Activated CD4-positive, alpha-beta memory T cell treated with anti-CD3 and anti-CD28 coated beads for 36 hours (primary cell): Measurements from ENCODE around the gene LRRC25. TPM values are rescaled to one million over a fixed set of nuclear protein-coding genes. Genes with fewer than 3 reads are reported as not detected.
"Not testable (repeated sequence)": the region's sequence is repeated elsewhere in the genome, so short reads cannot be mapped to it uniquely, and the experiment has no call there.

ENCODE experiments used
- CTCF ChIA-PET: fragments of 350-600 bp; sonication (Branson Sonifier 250); formaldehyde crosslinking; loops from one replicate; lab custom pipeline; 2021; ENCODE audit warnings: antibody characterized with exemption, inconsistent platforms; lab: Charles Lee
- POLR2A ChIA-PET: fragments of 350-600 bp; sonication (Branson Sonifier 250); formaldehyde crosslinking; loops from one replicate; lab custom pipeline; 2021; ENCODE audit warnings: antibody characterized with exemption; lab: Charles Lee
- DNase-seq: peaks from one replicate; pipeline ENCODE4 v3.0.0-alpha.2; 2020
- H3K27ac Mint-ChIP-seq: one replicate; pipeline ENCODE4 v1.8.0; 2021; ENCODE audit warnings: mixed read lengths
- H3K27me3 Mint-ChIP-seq: one replicate; pipeline ENCODE4 v1.8.0; 2021; ENCODE audit warnings: mixed read lengths
- H3K36me3 Mint-ChIP-seq: one replicate; pipeline ENCODE4 v1.8.0; 2021; ENCODE audit warnings: mixed read lengths
- H3K4me1 Mint-ChIP-seq: one replicate; pipeline ENCODE4 v1.8.0; 2021; ENCODE audit warnings: low read depth, mixed read lengths
- H3K4me3 Mint-ChIP-seq: one replicate; pipeline ENCODE4 v1.8.0; 2021; ENCODE audit warnings: mild to moderate bottlenecking, mixed read lengths
- H3K9me3 Mint-ChIP-seq: one replicate; pipeline ENCODE4 v1.8.0; 2021; ENCODE audit warnings: mixed read lengths
- intact Hi-C: fragments of 100-400 bp; cut with micrococcal nuclease; formaldehyde crosslinking; loops from one replicate; pipeline ENCODE4 v1.15.1; 2023
- total RNA-seq, 2 experiments: library from RNA; stranded (reverse); gene quantifications; one replicate each; pipeline ENCODE4 v1.2.3, GENCODE V29; 2021

The LRRC25 gene
- total RNA-seq, 2 experiments from 2014 or later, result not detected

DNA sequence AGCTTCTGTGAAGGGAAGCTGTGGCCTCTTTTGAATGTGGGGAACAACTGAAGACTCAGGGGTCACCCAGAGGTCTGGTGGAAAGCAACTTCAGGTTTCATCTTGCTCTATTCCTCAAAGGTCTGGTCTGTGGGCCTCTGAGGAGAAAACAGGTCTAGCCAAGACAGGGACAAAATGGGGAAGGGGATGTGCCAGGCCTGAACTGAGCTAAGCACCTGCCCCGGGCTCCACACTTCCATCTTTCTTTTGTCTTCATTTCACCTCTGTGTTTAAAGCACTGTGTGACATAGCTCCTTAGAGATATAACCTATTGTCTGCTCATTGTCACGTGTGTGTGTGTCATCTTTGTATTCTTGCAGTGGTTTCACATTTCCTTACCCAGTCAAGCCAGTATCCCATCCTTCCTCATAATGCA, 31.4 kb downstream of the LRRC25 start:
- CTCF ChIA-PET, result interaction anchor here (0.7 to 1.7 kb wide), 3 partner anchors 20 to 428 kb away, joined by 3 read pairs; partner anchors contain the start of gene GDF15

DNA sequence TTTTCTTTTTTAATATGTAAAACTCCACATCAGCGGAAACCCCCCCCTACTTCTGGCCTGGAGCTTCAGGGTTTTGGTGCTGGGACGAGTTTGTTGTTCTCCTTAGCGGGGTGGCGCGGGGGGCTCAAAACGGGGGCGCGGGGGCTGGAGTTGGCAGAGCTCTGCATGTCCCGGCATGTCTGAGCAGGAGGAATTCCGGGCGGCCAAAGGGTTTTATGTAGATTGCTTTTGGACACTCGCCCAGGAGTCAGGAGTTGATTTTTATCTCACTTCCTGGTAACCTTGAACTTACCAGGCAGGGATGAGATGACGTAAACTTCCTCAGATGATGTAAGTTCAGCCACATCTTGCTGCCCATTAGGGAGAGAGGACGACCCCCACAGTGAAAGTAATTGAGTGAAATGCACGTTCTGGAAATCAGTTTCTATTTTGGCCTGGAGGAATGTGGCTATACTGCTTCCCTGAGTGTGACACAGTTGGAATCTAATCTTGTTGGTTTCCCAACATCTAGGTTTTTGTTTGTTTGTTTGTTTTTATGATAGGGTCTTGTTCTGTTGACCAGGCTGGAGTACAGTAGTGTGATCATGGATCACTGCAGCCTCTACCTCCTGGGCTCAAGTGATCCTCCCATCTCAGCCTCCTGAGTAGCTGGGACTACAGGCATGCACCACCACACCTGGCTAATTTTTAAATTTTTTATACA, 32.4 kb downstream of the LRRC25 start:
- Mint-ChIP-seq H3K36me3 (peaks cover 26% of the 10 kb centered on the region), H3K9me3 (no peaks in the 10 kb centered on the region), H3K27me3 (no peaks in the 10 kb centered on the region), H3K4me1 (peaks cover 2% of the 10 kb centered on the region), H3K27ac (no peak overlapping the region), H3K4me3 (no peak overlapping the region)
- intact Hi-C loops, result no loop called here
- no peak for DNase-seq
- ChIA-PET CTCF (interaction anchor here (0.7 to 1.7 kb wide), 3 partner anchors 21 to 154 kb away, joined by 3 read pairs; partner anchors contain the start of gene GDF15), POLR2A (no interaction called here)

More for the DNA sequence above, 31.4 kb downstream of the LRRC25 start:
- no peak overlapping the region for H3K4me3 Mint-ChIP-seq
- H3K4me1 Mint-ChIP-seq, result peaks cover 2% of the 10 kb centered on the region
- DNase-seq, result no peak
- H3K27ac Mint-ChIP-seq, result no peak overlapping the region
- no peaks in the 10 kb centered on the region for H3K9me3 Mint-ChIP-seq
- POLR2A ChIA-PET, result no interaction called here
- no peaks in the 10 kb centered on the region for H3K27me3 Mint-ChIP-seq
- intact Hi-C loops, result no loop called here
- peaks cover 26% of the 10 kb centered on the region for H3K36me3 Mint-ChIP-seq

DNA sequence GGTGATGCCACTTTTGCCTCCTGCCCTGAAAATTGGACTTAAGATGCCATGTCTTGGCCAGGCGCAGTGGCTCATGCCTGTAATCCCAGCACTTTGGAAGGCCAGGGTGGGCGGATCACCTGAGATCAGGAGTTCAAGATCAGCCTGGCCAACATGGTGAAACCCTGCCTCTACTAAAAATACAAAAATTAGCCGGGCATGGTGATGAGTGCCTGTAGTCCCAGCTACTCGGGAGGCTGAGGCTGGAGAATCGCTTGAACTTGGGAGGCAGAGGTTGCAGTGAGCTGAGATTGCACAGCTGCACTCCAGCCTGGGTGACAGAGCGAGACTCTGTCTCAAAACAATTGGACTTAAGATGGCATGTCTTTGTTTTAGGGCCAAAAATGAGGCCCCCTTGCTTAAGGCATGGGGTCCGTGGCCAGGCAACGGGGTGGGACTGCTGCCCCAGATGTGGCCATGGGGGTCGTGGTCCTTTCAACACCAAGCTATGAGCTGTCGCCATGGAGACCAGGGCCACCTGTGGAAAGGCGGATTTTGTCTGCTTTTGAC, 33.1 kb downstream of the LRRC25 start:
- H3K27ac Mint-ChIP-seq, intact Hi-C loops, H3K9me3 Mint-ChIP-seq, H3K4me1 Mint-ChIP-seq, POLR2A ChIA-PET, H3K4me3 Mint-ChIP-seq, DNase-seq, H3K27me3 Mint-ChIP-seq: not testable (repeated sequence)
- CTCF ChIA-PET, result interaction anchor here (1.2 kb wide), 1 partner anchor 24 kb away, joined by 3 read pairs; no protein-coding TSS in a partner anchor
- H3K36me3 Mint-ChIP-seq, result peaks cover 33% of the 10 kb centered on the region

DNA sequence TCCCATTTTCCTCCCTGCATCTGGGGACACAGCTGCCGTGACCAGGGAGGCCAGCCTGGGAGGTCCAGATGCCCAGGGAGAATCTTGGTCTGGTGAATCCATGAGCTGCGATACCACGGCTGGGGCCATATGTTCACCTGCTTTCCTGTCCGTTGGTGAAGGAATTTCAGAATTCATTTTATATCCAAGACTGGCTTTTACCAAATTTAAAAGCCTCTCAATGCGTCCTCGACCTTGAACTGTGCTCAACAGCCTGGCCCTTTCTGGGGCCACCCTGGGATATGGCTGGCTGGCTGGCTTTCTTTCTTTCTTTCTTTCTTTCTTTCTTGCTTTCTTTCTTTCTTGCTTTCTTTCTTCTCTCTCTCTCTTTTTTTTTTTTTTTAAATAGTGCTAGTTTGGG, 33.6 kb downstream of the LRRC25 start:
- no peaks in the 10 kb centered on the region for H3K9me3 Mint-ChIP-seq
- DNase-seq, result no peak
- POLR2A ChIA-PET, result no interaction called here
- H3K4me1 Mint-ChIP-seq, result peaks cover 2% of the 10 kb centered on the region
- intact Hi-C loops, result no loop called here
- no peaks in the 10 kb centered on the region for H3K27me3 Mint-ChIP-seq
- no peak overlapping the region for H3K27ac Mint-ChIP-seq
- H3K36me3 Mint-ChIP-seq, result peaks cover 35% of the 10 kb centered on the region
- CTCF ChIA-PET, result no interaction called here
- H3K4me3 Mint-ChIP-seq, result no peak overlapping the region

DNA sequence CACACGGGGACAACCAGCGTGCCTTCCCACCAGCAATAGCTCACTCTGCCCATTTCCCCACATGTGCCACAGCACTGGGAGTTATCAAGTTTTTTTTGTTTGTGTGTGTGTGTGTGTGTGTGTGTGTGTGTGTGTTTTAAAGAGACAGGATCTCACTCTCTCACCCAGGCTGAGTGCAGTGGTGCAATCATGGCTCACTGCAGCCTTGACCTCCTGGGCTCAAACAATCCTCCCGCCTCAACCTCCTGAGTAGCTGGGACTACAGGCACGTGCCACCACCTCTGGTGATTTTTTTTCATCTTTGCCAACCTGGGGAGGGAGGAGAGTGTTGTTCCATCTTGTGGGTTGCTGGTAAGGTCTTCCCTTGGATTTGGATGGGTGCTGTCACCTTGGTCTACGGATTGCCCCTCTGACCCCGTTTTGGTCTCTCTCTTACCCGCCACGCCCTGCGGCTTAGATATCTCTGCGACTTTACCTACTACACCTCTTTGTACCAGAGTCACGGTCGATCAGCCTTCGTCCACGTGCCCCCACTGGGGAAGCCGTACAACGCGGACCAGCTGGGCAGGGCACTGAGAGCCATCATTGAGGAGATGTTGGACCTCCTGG, 34.4 kb downstream of the LRRC25 start:
- Mint-ChIP-seq H3K27me3 (no peaks in the 10 kb centered on the region), H3K36me3 (peaks cover 38% of the 10 kb centered on the region), H3K4me1 (peaks cover 2% of the 10 kb centered on the region), H3K4me3 (no peak overlapping the region), H3K9me3 (no peaks in the 10 kb centered on the region), H3K27ac (no peak overlapping the region)
- POLR2A ChIA-PET, result interaction anchor here (0.6 kb wide), 1 partner anchor 9 kb away, joined by 3 read pairs; no protein-coding TSS in a partner anchor
- no peak for DNase-seq
- intact Hi-C loops, result no loop called here
- CTCF ChIA-PET, result interaction anchor here (0.8 kb wide), 1 partner anchor 48 kb away, joined by 3 read pairs; no protein-coding TSS in a partner anchor

DNA sequence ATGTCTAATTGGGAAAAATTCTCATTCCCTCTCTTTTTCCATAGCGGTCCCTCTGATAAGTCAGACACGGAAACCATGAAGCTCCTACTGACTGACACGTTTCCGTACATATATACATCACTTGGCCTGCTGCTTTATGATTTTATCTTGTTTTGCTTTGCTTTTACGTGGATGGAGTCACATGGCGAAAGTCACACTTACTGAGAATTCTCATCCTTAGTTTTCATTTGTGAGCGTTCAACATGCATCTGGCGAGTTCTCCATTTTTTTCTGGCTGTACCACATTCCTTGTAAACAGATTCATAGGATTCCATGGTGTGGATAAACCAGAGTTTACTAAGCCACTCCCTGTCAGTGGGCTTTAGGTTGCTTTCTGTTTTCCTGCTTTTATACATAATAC, 35.8 kb downstream of the LRRC25 start:
- peaks cover 2% of the 10 kb centered on the region for H3K4me1 Mint-ChIP-seq
- H3K4me3 Mint-ChIP-seq, result no peak overlapping the region
- no peak for DNase-seq
- no peaks in the 10 kb centered on the region for H3K9me3 Mint-ChIP-seq
- ChIA-PET POLR2A (no interaction called here), CTCF (interaction anchor here (1.6 kb wide), 1 partner anchor 24 kb away, joined by 3 read pairs; the partner anchor contains the start of gene GDF15)
- peaks cover 48% of the 10 kb centered on the region for H3K36me3 Mint-ChIP-seq
- H3K27me3 Mint-ChIP-seq, result no peaks in the 10 kb centered on the region
- intact Hi-C loops, result no loop called here
- no peak overlapping the region for H3K27ac Mint-ChIP-seq

DNA sequence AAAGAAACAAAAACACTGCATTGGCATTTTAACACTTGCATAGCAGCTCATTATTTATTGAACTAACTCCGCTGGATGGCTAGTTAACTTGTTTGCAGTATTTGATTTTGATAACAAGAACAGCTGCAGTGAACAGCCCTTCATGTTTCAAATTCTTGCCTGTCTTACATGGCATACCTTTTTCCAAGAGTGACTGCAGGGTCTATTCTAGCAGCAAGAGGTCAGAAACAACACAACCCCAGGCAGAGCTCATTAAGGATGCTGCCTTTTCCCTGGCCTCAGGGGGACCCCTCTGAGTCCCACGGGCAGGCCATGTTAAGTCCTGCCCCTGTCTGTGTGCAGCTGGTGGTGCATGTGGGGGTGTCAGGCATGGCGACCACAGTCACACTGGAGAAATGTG, 40.4 kb downstream of the LRRC25 start:
- no peaks in the 10 kb centered on the region for H3K9me3 Mint-ChIP-seq
- H3K27me3 Mint-ChIP-seq, result no peaks in the 10 kb centered on the region
- no peaks in the 10 kb centered on the region for H3K4me1 Mint-ChIP-seq
- intact Hi-C loops, result no loop called here
- no peak overlapping the region for H3K4me3 Mint-ChIP-seq
- peaks cover 35% of the 10 kb centered on the region for H3K36me3 Mint-ChIP-seq
- H3K27ac Mint-ChIP-seq, result no peak overlapping the region
- ChIA-PET POLR2A (no interaction called here), CTCF (interaction anchor here (0.8 kb wide), 1 partner anchor 28 kb away, joined by 3 read pairs; no protein-coding TSS in a partner anchor)
- DNase-seq, result no peak

DNA sequence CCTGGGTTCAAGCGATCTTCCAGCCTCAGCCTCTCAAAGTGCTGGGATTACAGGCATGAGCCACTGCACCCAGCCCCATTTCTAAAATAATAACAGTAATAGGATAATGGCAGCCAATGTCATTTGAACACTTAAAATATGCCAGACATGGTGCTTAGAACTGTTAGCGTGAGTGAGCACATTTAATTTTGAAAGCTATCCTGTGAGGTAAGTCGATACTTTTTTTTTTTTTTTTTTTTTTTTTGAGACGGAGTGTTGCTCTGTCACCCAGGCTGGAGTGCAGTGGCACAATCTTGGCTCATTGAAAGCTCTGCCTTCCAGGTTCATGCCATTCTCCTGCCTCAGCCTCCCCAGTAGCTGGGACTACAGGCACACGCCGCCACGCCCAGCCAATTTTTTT, 42.7 kb downstream of the LRRC25 start:
- POLR2A ChIA-PET, H3K4me3 Mint-ChIP-seq, DNase-seq, H3K27ac Mint-ChIP-seq, H3K9me3 Mint-ChIP-seq, H3K27me3 Mint-ChIP-seq, intact Hi-C loops, H3K4me1 Mint-ChIP-seq: not testable (repeated sequence)
- H3K36me3 Mint-ChIP-seq, result peaks cover 31% of the 10 kb centered on the region
- CTCF ChIA-PET, result interaction anchor here (1.2 kb wide), 1 partner anchor 33 kb away, joined by 4 read pairs; no protein-coding TSS in a partner anchor

DNA sequence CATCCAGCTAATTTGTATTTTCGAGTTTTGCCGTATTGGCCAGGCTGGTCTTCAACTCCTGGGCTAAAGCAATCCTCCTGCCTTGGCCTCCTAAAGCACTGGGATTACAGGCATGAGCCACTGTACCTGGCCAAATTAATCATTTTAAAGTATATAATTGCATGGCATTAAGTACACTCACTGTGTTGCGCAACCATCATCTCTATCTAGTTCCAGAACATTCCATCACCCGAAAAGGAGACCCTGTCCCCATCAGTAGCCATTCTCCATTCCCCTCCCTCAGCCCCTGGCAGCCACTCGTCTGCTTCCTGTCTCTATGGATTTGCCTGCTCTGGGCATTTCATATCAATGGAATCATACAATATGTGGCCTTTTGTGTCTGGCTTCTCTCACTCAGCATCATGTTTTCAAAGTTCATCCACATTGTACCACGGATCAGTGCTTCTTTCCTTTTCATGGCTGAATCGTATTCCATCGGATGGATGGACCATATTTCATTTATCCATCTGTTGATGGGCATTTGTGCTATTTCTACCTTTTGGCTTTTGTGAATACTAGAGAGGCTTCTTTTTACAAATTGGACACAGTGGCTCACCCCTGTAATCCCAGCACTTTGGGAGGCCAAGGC, 43.9 kb downstream of the LRRC25 start:
- Mint-ChIP-seq H3K36me3 (peaks cover 29% of the 10 kb centered on the region), H3K27me3 (no peaks in the 10 kb centered on the region)
- CTCF ChIA-PET, result interaction anchor here (1.5 kb wide), 1 partner anchor 24 kb away, joined by 4 read pairs; no protein-coding TSS in a partner anchor

DNA sequence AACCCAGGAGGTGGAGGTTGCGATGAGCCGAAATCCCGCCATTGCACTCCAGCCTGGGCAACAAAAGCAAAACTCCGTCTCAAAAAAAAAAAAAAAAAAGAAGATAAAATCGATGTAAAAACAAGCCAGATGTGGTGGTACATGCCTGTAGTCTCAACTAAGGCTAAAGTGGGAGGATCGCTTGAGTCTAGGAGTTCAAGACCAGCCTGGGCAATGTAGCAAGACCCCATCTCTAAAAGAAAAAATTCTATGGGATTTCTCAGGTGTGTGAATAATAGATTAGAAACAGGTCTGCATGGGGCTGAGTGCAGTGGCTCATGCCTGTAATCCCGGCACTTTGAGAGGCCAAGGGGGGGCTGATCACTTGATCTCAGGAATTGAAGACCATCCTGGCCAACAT, 45.9 kb downstream of the LRRC25 start:
- ChIA-PET POLR2A (no interaction called here), CTCF (no interaction called here)
- intact Hi-C loops, result no loop called here
- H3K4me1 Mint-ChIP-seq, result no peaks in the 10 kb centered on the region
- no peak overlapping the region for H3K4me3 Mint-ChIP-seq
- H3K27ac Mint-ChIP-seq, result no peak overlapping the region
- no peaks in the 10 kb centered on the region for H3K9me3 Mint-ChIP-seq
- no peak for DNase-seq
- no peaks in the 10 kb centered on the region for H3K27me3 Mint-ChIP-seq
- peaks cover 18% of the 10 kb centered on the region for H3K36me3 Mint-ChIP-seq

More for the DNA sequence above, 43.9 kb downstream of the LRRC25 start:
- POLR2A ChIA-PET, result no interaction called here
- Mint-ChIP-seq H3K9me3 (no peaks in the 10 kb centered on the region), H3K27ac (no peak overlapping the region), H3K4me3 (no peak overlapping the region), H3K4me1 (no peaks in the 10 kb centered on the region)
- DNase-seq, result no peak
- intact Hi-C loops, result no loop called here

DNA sequence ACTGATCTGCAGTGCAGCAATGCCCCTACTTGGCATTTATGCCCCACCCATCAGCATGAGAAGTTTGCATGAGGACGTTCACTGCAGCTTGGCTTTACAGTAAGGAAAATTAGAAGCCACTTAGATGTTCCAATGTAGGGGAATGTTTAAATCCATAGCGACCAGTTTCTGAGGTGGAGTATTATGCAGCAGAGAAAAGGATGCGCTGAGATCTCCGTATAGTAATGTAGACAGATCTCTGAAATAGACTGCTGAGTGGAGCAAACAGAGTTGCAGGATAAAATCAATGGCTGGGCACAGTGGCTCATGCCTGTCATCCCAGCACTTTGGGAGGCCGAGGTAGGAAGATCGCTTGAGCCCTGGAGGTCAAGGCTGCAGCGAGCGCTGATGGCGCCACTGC, 46.9 kb downstream of the LRRC25 start:
- Mint-ChIP-seq H3K4me3 (no peak overlapping the region), H3K27ac (no peak overlapping the region), H3K4me1 (no peaks in the 10 kb centered on the region), H3K27me3 (no peaks in the 10 kb centered on the region), H3K36me3 (peaks cover 16% of the 10 kb centered on the region), H3K9me3 (no peaks in the 10 kb centered on the region)
- no peak for DNase-seq
- intact Hi-C loops, result no loop called here
- ChIA-PET POLR2A (no interaction called here), CTCF (interaction anchor here (0.9 to 1.6 kb wide), 4 partner anchors 11 to 60 kb away, joined by 3 to 6 read pairs (median 5); partner anchors contain the start of gene PGPEP1)
